ENCODE results near the gene KIF20B. TPM values are rescaled to one million over a fixed set of nuclear protein-coding genes. Genes with fewer than 3 reads are reported as not detected.

KIF20B gene
- total RNA-seq, 3 donors from 2014 or later, result 3.3 to 5.6 (median 3.7) TPM

Other genes with a start within 250 kb of the KIF20B start
- gene SLC16A12, start 166.0 kb upstream of the KIF20B start, total RNA-seq, result 1 to 10 TPM; 2.6 to 4.8 (median 3.4) TPM
- 1 to 10 TPM; 2.9 to 6.4 (median 5.1) TPM for gene PANK1, start 56.3 kb upstream of the KIF20B start, total RNA-seq